ENCODE data around the gene KRTAP10-9. TPM values are rescaled to one million over a fixed set of nuclear protein-coding genes. Genes with fewer than 3 reads are reported as not detected.
A peak's percentile ranks its signal among the peaks of the same experiment; 100 is the strongest.
"Not testable (repeated sequence)": the region's sequence is repeated elsewhere in the genome, so short reads cannot be mapped to it uniquely, and the experiment has no call there.

The KRTAP10-9 gene, protein sequence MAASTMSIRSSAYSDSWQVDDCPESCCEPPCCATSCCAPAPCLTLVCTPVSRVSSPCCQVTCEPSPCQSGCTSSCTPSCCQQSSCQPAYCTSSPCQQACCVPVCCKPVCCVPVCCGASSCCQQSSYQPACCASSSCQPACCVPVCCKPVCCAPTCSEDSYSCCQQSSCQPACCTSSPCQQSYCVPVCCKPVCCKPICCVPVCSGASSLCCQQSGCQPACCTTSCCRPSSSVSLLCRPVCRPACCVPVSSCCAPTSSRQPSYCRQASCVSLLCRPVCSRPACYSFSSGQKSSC
- total RNA-seq, result not detected

DNA sequence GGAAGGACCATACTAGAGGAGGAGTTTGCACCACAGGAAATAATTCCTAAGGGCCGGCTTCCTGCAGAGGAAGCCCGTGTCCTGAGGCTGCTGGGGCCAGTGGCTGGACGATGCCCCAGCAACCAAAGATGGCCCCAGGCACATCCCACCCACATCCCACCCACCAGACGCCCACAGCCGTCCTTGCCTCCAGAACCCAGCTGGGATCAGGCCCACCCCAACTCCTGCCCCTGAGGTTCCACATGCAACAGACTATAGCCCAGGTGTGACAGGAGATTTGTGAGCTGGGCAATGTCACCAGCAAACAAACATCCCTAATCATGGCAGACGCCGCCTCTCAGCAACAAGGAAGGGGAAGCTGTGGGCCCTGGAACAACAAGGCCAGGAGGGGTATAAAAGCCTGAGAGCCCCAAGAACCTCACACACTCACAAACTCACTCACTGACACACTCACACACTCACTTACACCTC, at the start of gene KRTAP10-9:
KRTAP10-9 (plus strand) TSS at position 421 of the 471 bp plus-strand sequence. CDS start 79 bp downstream, outside the sequence.
- H3K4me1 ChIP-seq, result no peaks in the 10 kb centered on the region
- H3K36me3 ChIP-seq, result no peaks in the 10 kb centered on the region
- TF ChIP-seq, protein P1, sequence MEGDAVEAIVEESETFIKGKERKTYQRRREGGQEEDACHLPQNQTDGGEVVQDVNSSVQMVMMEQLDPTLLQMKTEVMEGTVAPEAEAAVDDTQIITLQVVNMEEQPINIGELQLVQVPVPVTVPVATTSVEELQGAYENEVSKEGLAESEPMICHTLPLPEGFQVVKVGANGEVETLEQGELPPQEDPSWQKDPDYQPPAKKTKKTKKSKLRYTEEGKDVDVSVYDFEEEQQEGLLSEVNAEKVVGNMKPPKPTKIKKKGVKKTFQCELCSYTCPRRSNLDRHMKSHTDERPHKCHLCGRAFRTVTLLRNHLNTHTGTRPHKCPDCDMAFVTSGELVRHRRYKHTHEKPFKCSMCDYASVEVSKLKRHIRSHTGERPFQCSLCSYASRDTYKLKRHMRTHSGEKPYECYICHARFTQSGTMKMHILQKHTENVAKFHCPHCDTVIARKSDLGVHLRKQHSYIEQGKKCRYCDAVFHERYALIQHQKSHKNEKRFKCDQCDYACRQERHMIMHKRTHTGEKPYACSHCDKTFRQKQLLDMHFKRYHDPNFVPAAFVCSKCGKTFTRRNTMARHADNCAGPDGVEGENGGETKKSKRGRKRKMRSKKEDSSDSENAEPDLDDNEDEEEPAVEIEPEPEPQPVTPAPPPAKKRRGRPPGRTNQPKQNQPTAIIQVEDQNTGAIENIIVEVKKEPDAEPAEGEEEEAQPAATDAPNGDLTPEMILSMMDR (IDR thresholded peaks at IDR 0.05), result no peak
- no peak for TF ChIP-seq POLR2A (IDR thresholded peaks at IDR 0.05)
- H3K27ac ChIP-seq, result no peak within 1 kb of the TSS
- no peak within 1 kb of the TSS for H3K4me3 ChIP-seq
- no peaks in the 10 kb centered on the region for H3K27me3 ChIP-seq
- peaks cover 0 to 14% (median 3%) of the 10 kb centered on the region in 4 donors for H3K9me3 ChIP-seq
- DNase-seq, result no peak

- H3K27ac ChIP-seq, result no peak overlapping the region
- H3K4me3 ChIP-seq, result no peak overlapping the region
- H3K9me3 ChIP-seq, result no peaks in the 10 kb centered on the region
- no peaks in the 10 kb centered on the region for H3K27me3 ChIP-seq
- no peaks in the 10 kb centered on the region for H3K4me1 ChIP-seq
- H3K36me3 ChIP-seq, result no peaks in the 10 kb centered on the region
- TF ChIP-seq, protein P1 (IDR thresholded peaks at IDR 0.05), result no peak
- no peak for TF ChIP-seq POLR2A (IDR thresholded peaks at IDR 0.05)
- DNase-seq, result peak in 1 of 3 donors; percentile 30
Observed at GRCh38 chr21:44578371-44579055, 48.4 kb upstream of the KRTAP10-9 start.

DNA sequence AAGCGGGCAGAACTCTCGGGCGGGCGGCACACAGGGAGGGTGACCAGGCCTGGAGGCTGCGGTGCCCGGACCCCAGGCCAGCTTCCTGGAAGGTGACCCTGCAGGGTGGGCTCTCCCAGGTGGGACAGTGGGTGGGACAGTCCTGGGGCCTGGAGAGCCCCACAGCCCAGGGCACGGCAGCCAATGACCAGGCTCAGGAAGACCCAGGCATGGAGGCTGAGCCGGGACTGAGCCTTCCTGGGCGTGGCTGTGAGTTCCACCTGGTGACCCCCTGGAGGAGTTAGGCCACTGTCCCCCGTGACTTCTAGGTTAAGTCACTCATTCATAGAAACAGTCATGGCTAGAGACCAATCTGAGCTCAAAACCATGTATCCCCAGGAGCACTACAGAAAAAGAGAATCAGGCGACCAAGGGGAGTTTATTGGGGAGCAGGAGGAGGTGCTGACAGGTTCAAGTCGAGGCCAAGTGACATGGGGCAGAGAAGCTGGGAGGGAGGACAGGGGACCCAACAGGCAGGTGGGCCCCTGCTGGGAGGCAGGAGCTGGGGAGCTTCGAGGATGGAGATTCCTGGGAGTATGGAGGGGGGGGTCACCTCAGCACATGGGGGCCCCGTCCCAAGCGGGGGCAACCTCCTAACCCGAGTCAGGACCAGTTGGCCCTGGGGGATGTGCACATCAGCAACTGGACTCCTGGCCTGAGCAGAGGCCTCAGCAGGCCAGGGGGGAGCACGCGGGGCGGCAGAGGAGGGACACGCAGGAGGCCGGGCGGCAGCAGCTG, 47.6 kb upstream of the KRTAP10-9 start:
- peak in 1 of 3 donors; percentile 36 for DNase-seq
- Histone ChIP-seq H3K27me3 (no peaks in the 10 kb centered on the region), H3K36me3 (no peaks in the 10 kb centered on the region), H3K9me3 (no peaks in the 10 kb centered on the region), H3K4me3 (no peak overlapping the region), H3K27ac (no peak overlapping the region), H3K4me1 (no peaks in the 10 kb centered on the region)
- TF ChIP-seq, protein P1 (IDR thresholded peaks at IDR 0.05), result no peak
- no peak for TF ChIP-seq POLR2A (IDR thresholded peaks at IDR 0.05)

GRCh38 chr21:44579833-44580144, 47.1 kb upstream of the KRTAP10-9 start:
- TF ChIP-seq POLR2A (IDR thresholded peaks at IDR 0.05), result no peak
- TF ChIP-seq, protein P1 (IDR thresholded peaks at IDR 0.05), result no peak
- H3K9me3 ChIP-seq, result no peaks in the 10 kb centered on the region
- no peaks in the 10 kb centered on the region for H3K27me3 ChIP-seq
- H3K27ac ChIP-seq, result no peak overlapping the region
- H3K4me3 ChIP-seq, result no peak overlapping the region
- no peaks in the 10 kb centered on the region for H3K36me3 ChIP-seq
- no peak for DNase-seq
- no peaks in the 10 kb centered on the region for H3K4me1 ChIP-seq

GRCh38 chr21:44580231-44580821, 46.6 kb upstream of the KRTAP10-9 start, which contains the start of gene KRTAP10-5:
Gene KRTAP10-5, minus strand, starts transcription at chr21:44580604. Its CDS starts 26 bp downstream, at chr21:44580578.
- not testable (repeated sequence) for H3K9me3 ChIP-seq, H3K36me3 ChIP-seq, H3K27me3 ChIP-seq, H3K27ac ChIP-seq, H3K4me3 ChIP-seq, H3K4me1 ChIP-seq
- peak in 1 of 3 donors; percentile 27 for DNase-seq

Data from Peyer's patch (tissue), 4 donors.